AG04450 (cell line): ENCODE data around the gene BMPR1A. TPM values are rescaled to one million over a fixed set of nuclear protein-coding genes. Genes with fewer than 3 reads are reported as not detected.

Experiments used
- CTCF ChIA-PET: fragments of 300-600, 350-600 bp; formaldehyde crosslinking; extraction: SDS; loops from one replicate; lab custom pipeline; 2022; ENCODE audit warnings: antibody characterized with exemption, inconsistent platforms; lab: Charles Lee
- POLR2A ChIA-PET: fragments of 350-600 bp; formaldehyde crosslinking; extraction: SDS; loops from one replicate; lab custom pipeline; 2021; ENCODE audit warnings: antibody characterized with exemption, inconsistent platforms; lab: Yijun Ruan, JAX
- DNase-seq: peaks from one replicate; pipeline ENCODE4 v3.0.0-alpha.2; 2011; ENCODE audit warnings: low read depth, low spot score
- H3K27ac ChIP-seq: one replicate; pipeline ENCODE4 v1.5.1; 2012; ENCODE audit warnings: low read depth, low read length, control low read depth
- H3K27me3 ChIP-seq: one replicate; pipeline ENCODE4 v1.6.0; 2012; ENCODE audit warnings: low read length; ENCODE audit not compliant: control insufficient read depth, insufficient read depth
- H3K4me3 ChIP-seq: 2 replicates; pipeline ENCODE4 v1.5.1; 2011; ENCODE audit warnings: mild to moderate bottlenecking, low read depth, low read length, control low read depth
- H3K9me3 ChIP-seq: 2 replicates; pipeline ENCODE4 v1.5.1; 2012; ENCODE audit warnings: low read length; ENCODE audit not compliant: control insufficient read depth, insufficient read depth
- CTCF ChIP-seq: IDR thresholded peaks from 2 replicates; pipeline ENCODE4 v1.5.1; 2011; ENCODE audit warnings: low read depth, low read length, control low read depth, inconsistent platforms
- polyA plus RNA-seq: library from polyadenylated mRNA; depleted of rRNA; stranded (reverse); fragments of >200 nt; gene quantifications from 2 replicates; pipeline ENCODE4 v1.2.3, GENCODE V29; 2011

The BMPR1A gene
- polyA plus RNA-seq, 1 experiment: 41.9 TPM

- no peak for TF ChIP-seq CTCF
- CTCF ChIA-PET: interaction anchor here (0.6 to 2.0 kb wide), 6 partner anchors 15 to 298 kb away, joined by 3 to 9 read pairs (median 4); no protein-coding TSS in a partner anchor
- no peak for DNase-seq
- no peaks in the 10 kb centered on the region for H3K27me3 ChIP-seq
- H3K4me3 ChIP-seq: no peak overlapping the region
- H3K27ac ChIP-seq: no peak overlapping the region
- POLR2A ChIA-PET: interaction anchor here (1.3 kb wide), 1 partner anchor 47 kb away, joined by 3 read pairs; the partner anchor contains the start of gene BMPR1A
- H3K9me3 ChIP-seq: peaks cover 4% of the 10 kb centered on the region; the same call in 1 of the 2 replicates
These were observed 47.5 kb upstream of the BMPR1A start for GRCh38 chr10:86708783-86709380.

GRCh38 chr10:86709396-86710185, 46.8 kb upstream of the BMPR1A start:
- TF ChIP-seq CTCF: no peak
- peaks cover 4% of the 10 kb centered on the region; the same call in 1 of the 2 replicates for H3K9me3 ChIP-seq
- no peaks in the 10 kb centered on the region for H3K27me3 ChIP-seq
- H3K4me3 ChIP-seq: no peak overlapping the region
- CTCF ChIA-PET: interaction anchor here (0.9 to 1.0 kb wide), 3 partner anchors 16 to 229 kb away, joined by 3 to 8 read pairs (median 4); no protein-coding TSS in a partner anchor
- DNase-seq: no peak
- no peak overlapping the region for H3K27ac ChIP-seq
- POLR2A ChIA-PET: no interaction called here

- ChIA-PET CTCF (interaction anchor here (0.5 to 1.9 kb wide), 2 partner anchors 189 to 228 kb away, joined by 5 to 8 read pairs; no protein-coding TSS in a partner anchor), POLR2A (interaction anchor here (1.4 to 1.9 kb wide), 2 partner anchors 22 to 140 kb away, joined by 3 to 4 read pairs; no protein-coding TSS in a partner anchor)
- peak; percentile 72 for TF ChIP-seq CTCF
These were observed 45.4 kb upstream of the BMPR1A start for GRCh38 chr10:86710987-86711512.

GRCh38 chr10:86711513-86712316, 44.7 kb upstream of the BMPR1A start:
- CTCF ChIA-PET: interaction anchor here (0.5 to 1.9 kb wide), 5 partner anchors 18 to 227 kb away, joined by 3 to 8 read pairs (median 5); no protein-coding TSS in a partner anchor
- POLR2A ChIA-PET: interaction anchor here (0.6 to 1.9 kb wide), 7 partner anchors 11 to 182 kb away, joined by 3 to 8 read pairs (median 3); partner anchors contain the start of gene BMPR1A
- Histone ChIP-seq H3K27ac (peak overlapping the region; percentile 87), H3K4me3 (peak overlapping the region; percentile 59), H3K27me3 (no peaks in the 10 kb centered on the region), H3K9me3 (peaks cover 4% of the 10 kb centered on the region; the same call in 1 of the 2 replicates)
- no peak for TF ChIP-seq CTCF
- DNase-seq: no peak

More at GRCh38 chr10:86710987-86711512, 45.4 kb upstream of the BMPR1A start:
- peak; percentile 53 for DNase-seq
- Histone ChIP-seq H3K27ac (peak overlapping the region; percentile 65), H3K4me3 (peak overlapping the region; percentile 59), H3K9me3 (peaks cover 4% of the 10 kb centered on the region; the same call in 1 of the 2 replicates), H3K27me3 (no peaks in the 10 kb centered on the region)
